ENCODE results near the gene PEX5. TPM values are rescaled to one million over a fixed set of nuclear protein-coding genes. Genes with fewer than 3 reads are reported as not detected.
"Not testable (repeated sequence)": the region's sequence is repeated elsewhere in the genome, so short reads cannot be mapped to it uniquely, and the experiment has no call there.

Gene PEX5
- total RNA-seq, 2 experiments from 2014 or later = 19.1 to 21.0 TPM

DNA sequence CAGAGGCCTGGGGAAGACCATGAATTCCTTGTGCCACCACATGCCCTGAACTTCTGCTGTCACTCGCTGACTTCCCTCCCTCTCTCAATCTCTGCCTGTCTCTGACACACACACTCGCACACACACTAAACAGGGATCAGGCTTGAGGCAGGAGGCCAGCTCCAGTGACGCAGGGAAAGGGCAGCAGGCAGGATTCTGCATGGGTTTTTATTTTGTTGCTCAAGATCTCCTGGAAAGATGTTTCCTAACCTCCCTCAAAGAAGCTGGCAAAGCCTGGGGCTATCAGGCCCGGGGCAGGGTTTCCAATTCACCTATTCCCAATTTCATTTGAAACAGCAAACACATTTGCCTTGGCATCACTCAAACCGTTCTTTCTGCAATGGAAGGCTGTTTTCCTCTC lies 27.7 kb upstream of the PEX5 start:
- POLR2A ChIA-PET = interaction anchor here (0.6 to 1.9 kb wide), 2 partner anchors 20 to 218 kb away, joined by 3 to 7 read pairs; partner anchors contain the start of genes C12orf57 and RNU7-1
- Mint-ChIP-seq H3K9me3 (ENCODE audit: insufficient read depth) (peaks cover 6% of the 10 kb centered on the region), H3K27ac (no peak overlapping the region), H3K27me3 (ENCODE audit: low read depth) (peaks cover 18% of the 10 kb centered on the region), H3K4me1 (ENCODE audit: low read depth) (peaks cover 9% of the 10 kb centered on the region), H3K4me3 (no peak overlapping the region), H3K36me3 (ENCODE audit: low read depth) (peaks cover 2% of the 10 kb centered on the region)
- CTCF ChIA-PET = interaction anchor here (1.6 kb wide), 1 partner anchor 9 kb away, joined by 4 read pairs; no protein-coding TSS in a partner anchor
- no peak for DNase-seq
- no peak for ATAC-seq

DNA sequence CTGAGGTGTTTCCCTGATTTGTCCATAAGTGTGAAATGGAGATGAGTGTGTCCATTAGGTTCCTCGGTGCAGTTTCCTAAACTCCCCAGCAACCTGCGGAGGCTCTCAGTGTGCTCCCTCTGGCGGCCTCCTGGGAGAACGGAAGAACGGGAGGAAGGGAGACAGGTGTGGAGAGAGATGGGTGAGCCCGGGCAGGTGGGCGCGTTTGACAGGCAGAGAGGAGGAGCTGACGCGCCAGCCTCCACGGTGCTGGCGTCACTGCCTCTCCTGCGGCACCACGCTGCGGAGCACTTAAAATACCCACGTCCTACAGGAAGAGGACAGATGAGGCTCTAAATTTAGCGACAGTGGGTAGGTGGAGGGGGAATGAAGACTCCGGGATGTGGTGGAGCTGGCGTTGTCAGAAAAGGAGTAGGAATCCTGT lies 26.8 kb upstream of the PEX5 start:
- peaks cover 9% of the 10 kb centered on the region for H3K4me1 Mint-ChIP-seq (ENCODE audit: low read depth)
- ATAC-seq (peak; percentile 68), DNase-seq (peak; percentile 35)
- H3K36me3 Mint-ChIP-seq (ENCODE audit: low read depth) = peaks cover 4% of the 10 kb centered on the region
- peaks cover 12% of the 10 kb centered on the region for H3K9me3 Mint-ChIP-seq (ENCODE audit: insufficient read depth)
- ChIA-PET POLR2A (no interaction called here), CTCF (interaction anchor here (1.0 to 2.1 kb wide), 4 partner anchors 9 to 475 kb away, joined by 4 to 5 read pairs (median 4); no protein-coding TSS in a partner anchor)
- H3K4me3 Mint-ChIP-seq = no peak overlapping the region
- peaks cover 18% of the 10 kb centered on the region for H3K27me3 Mint-ChIP-seq (ENCODE audit: low read depth)
- no peak overlapping the region for H3K27ac Mint-ChIP-seq

DNA sequence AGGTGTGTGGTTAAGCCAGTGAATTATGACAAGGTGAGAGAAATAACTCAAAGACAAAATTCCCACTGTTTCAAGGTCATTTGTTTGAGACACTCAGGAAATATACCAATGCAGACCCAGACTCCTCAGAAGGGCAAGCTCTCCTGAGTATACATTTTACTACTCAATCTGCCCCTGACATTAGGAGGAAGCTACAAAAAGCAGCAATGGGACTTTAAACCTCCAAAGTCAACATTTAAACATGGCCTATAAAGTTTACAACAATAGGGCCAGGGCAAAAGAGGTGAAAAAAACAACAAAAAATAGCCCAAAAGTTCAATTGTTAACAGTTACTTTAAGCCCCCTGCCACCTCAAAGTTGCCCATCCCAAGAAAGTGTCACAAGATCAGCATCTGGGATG lies 19.5 kb upstream of the PEX5 start:
- no peak overlapping the region for H3K4me3 Mint-ChIP-seq
- no peak for DNase-seq
- no peak overlapping the region for H3K27ac Mint-ChIP-seq
- peaks cover 49% of the 10 kb centered on the region for H3K9me3 Mint-ChIP-seq (ENCODE audit: insufficient read depth)
- no peaks in the 10 kb centered on the region for H3K4me1 Mint-ChIP-seq (ENCODE audit: low read depth)
- ChIA-PET POLR2A (no interaction called here), CTCF (no interaction called here)
- no peak for ATAC-seq
- peaks cover 28% of the 10 kb centered on the region for H3K27me3 Mint-ChIP-seq (ENCODE audit: low read depth)
- H3K36me3 Mint-ChIP-seq (ENCODE audit: low read depth) = peaks cover 5% of the 10 kb centered on the region

DNA sequence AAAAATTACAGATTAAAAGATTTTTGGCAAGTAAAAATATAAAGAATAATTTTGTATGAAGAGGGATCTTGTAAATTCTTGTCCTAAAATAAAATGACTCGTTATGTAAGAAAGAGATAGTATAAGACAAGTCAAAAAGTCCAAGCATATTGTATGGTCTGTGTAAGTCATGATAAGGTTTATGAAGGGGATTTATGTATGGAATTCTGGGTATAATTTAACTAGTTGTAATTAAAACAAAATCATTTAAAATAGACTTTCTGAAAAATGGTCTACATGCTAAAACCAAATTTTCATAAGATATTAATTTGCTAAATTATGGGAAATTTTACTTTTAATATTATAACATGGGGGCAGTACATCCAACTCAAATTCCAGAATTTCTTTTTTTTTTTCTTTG lies 17.6 kb upstream of the PEX5 start:
- CTCF ChIA-PET = no interaction called here
- peaks cover 38% of the 10 kb centered on the region for H3K27me3 Mint-ChIP-seq (ENCODE audit: low read depth)
- no peak overlapping the region for H3K4me3 Mint-ChIP-seq
- POLR2A ChIA-PET = no interaction called here
- DNase-seq (no peak), ATAC-seq (no peak)
- H3K4me1 Mint-ChIP-seq (ENCODE audit: low read depth) = no peaks in the 10 kb centered on the region
- H3K9me3 Mint-ChIP-seq (ENCODE audit: insufficient read depth) = peaks cover 43% of the 10 kb centered on the region
- peaks cover 5% of the 10 kb centered on the region for H3K36me3 Mint-ChIP-seq (ENCODE audit: low read depth)
- no peak overlapping the region for H3K27ac Mint-ChIP-seq

DNA sequence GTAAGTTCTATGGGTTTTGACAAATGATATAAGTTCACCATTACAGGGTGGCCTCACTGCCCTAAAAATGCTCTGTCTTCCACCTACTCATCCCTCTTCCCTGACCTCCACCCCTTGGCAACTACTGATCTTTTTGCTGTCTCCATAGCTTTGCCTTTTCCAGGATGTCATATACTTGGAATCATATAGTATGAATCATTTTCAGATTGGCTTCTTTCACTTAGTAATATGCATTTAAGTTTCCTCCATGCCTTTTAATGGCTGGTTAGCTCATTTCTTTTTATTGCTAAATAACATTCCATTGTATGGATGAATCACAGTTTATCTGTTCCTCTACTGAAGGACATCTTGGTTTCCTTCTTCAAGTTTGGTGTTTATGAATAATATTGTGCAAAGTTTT lies 14.0 kb upstream of the PEX5 start:
- Mint-ChIP-seq H3K4me3 (no peak overlapping the region), H3K9me3 (ENCODE audit: insufficient read depth) (peaks cover 18% of the 10 kb centered on the region), H3K27me3 (ENCODE audit: low read depth) (peaks cover 53% of the 10 kb centered on the region), H3K36me3 (ENCODE audit: low read depth) (no peaks in the 10 kb centered on the region), H3K27ac (no peak overlapping the region), H3K4me1 (ENCODE audit: low read depth) (no peaks in the 10 kb centered on the region)
- DNase-seq = no peak
- no peak for ATAC-seq
- ChIA-PET CTCF (no interaction called here), POLR2A (no interaction called here)

DNA sequence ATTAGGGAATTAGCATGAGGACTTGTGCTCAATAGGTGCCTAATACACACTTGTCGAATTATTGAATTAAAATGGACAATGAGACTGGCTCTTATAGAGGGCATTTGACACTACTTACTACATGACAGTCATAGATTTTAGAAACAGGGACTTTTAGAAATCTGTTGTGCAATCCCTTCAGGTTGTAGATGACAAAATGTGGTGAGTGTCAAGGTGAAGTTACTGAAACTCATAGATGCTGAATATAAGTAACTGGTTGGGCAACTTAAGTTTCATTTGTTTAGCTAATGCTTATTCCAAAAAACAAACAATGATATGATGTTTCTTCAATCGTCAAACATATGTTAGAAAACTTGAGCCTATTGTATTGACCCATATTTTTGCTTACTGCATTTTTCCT lies 12.9 kb upstream of the PEX5 start:
- ATAC-seq = no peak
- POLR2A ChIA-PET = no interaction called here
- Mint-ChIP-seq H3K4me3 (no peak overlapping the region), H3K9me3 (ENCODE audit: insufficient read depth) (peaks cover 8% of the 10 kb centered on the region), H3K4me1 (ENCODE audit: low read depth) (no peaks in the 10 kb centered on the region), H3K27me3 (ENCODE audit: low read depth) (peaks cover 53% of the 10 kb centered on the region), H3K27ac (no peak overlapping the region), H3K36me3 (ENCODE audit: low read depth) (no peaks in the 10 kb centered on the region)
- no peak for DNase-seq
- CTCF ChIA-PET = no interaction called here

DNA sequence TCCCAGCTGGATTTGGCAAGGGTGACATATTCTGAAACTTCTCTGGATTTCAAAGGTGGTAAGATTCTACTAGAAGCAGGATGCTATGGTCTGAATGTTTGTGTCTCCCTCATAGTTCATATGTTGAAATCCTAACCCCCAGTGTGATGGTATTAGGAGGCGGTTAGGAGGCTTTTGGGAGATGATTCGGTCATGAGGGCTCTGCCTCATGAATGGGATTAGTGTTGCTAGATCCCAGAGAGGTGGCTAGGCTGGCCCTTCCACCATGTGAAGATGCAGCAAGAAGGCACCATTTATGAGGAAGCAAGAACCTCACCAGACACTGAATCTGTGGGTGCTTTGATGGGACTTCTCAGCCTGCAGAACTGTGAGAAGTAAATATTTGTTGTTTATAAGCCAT lies 11.0 kb upstream of the PEX5 start:
- H3K36me3 Mint-ChIP-seq (ENCODE audit: low read depth) = no peaks in the 10 kb centered on the region
- H3K4me3 Mint-ChIP-seq = no peak overlapping the region
- no peak overlapping the region for H3K27ac Mint-ChIP-seq
- POLR2A ChIA-PET = no interaction called here
- no peak for DNase-seq
- no peaks in the 10 kb centered on the region for H3K9me3 Mint-ChIP-seq (ENCODE audit: insufficient read depth)
- H3K27me3 Mint-ChIP-seq (ENCODE audit: low read depth) = peaks cover 47% of the 10 kb centered on the region
- H3K4me1 Mint-ChIP-seq (ENCODE audit: low read depth) = no peaks in the 10 kb centered on the region
- CTCF ChIA-PET = no interaction called here
- ATAC-seq = no peak

DNA sequence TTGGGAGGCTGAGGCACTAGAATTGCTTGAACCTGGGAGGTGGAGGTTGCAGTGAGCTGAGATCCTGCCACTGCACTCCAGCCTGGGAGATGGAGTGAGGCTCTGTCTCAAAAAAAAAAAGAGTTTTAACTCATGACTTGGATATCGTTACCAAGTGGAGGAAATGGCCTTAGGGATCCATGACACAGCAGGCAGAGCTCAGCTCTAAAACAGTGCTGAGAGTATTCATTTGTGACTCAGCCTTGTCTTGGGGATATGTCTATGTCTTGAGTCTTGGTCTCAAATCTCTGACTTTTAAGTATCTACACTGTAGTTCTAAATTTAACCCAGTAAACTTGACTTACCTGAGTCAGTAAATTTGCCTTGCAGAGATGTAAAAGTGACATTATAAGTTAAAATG lies 8.8 kb upstream of the PEX5 start:
- no peaks in the 10 kb centered on the region for H3K9me3 Mint-ChIP-seq (ENCODE audit: insufficient read depth)
- peaks cover under 1% of the 10 kb centered on the region for H3K4me1 Mint-ChIP-seq (ENCODE audit: low read depth)
- DNase-seq (no peak), ATAC-seq (no peak)
- ChIA-PET CTCF (interaction anchor here (1.1 to 1.6 kb wide), 3 partner anchors 8 to 69 kb away, joined by 4 to 7 read pairs (median 4); partner anchors contain the start of gene PEX5), POLR2A (interaction anchor here (0.9 kb wide), 1 partner anchor 8 kb away, joined by 3 read pairs; no protein-coding TSS in a partner anchor)
- H3K36me3 Mint-ChIP-seq (ENCODE audit: low read depth) = no peaks in the 10 kb centered on the region
- H3K27ac Mint-ChIP-seq = no peak overlapping the region
- no peak overlapping the region for H3K4me3 Mint-ChIP-seq
- peaks cover 37% of the 10 kb centered on the region for H3K27me3 Mint-ChIP-seq (ENCODE audit: low read depth)

DNA sequence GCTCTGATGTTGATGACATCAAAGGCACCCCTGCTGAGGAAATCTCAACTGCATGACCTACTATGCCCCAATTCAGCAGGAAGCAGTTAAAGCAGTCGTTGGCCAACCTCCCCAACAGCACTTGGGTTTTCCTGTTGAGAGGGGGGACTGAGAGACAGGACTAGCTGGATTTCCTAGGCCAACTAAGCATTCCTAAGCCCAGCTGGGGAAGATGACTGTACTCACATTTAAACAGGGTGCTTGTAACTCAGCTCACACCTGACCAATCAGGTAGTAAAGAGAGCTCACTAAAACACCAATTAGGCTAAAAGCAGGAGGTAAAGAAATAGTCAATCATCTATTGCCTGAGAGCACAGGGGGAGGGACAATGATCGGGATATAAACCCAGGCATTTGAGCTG lies 3.4 kb upstream of the PEX5 start:
- H3K4me1 Mint-ChIP-seq (ENCODE audit: low read depth) = peaks cover 27% of the 10 kb centered on the region
- H3K9me3 Mint-ChIP-seq (ENCODE audit: insufficient read depth); POLR2A ChIA-PET; H3K27me3 Mint-ChIP-seq (ENCODE audit: low read depth); H3K27ac Mint-ChIP-seq; DNase-seq; H3K36me3 Mint-ChIP-seq (ENCODE audit: low read depth); H3K4me3 Mint-ChIP-seq; CTCF ChIA-PET; ATAC-seq: not testable (repeated sequence)

DNA sequence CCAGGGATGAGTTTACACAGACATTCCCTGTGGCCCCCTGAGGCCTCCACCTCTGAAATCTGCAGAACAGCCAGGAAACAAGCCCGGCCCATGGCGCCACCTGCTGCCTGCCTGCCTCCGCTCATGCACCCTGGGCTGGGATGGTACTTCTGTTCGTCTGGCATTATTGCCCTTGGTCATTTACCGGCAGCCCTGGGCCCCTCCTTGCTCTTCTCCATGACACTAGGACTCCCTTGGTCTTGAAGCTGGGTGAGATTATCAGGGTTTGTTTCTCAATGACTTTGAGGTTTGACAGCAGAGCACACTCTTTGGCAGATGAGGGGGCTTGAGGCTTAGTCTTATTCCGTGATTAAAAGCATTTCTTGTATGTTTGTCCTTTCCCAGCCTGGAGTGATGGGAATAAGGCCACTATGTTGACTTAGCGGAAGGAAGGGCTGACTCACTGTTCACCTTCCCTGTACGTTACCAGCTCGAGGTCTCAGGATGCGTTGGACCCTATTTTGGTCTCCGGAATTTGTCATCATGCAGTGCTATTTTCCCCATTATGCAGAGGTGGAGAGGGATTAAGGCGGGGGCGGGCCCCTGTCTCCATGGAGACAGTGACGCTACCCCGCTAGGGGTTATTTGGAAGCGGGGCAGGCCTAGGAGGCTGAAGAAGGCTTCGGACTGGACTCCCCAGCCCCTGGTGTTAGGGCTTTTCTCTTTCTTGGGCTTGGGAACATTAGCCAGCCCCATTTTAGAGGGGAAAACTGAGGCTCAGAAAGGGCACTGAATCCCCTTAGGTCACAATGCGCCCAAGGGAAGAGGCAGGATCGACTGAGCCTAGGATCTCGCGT lies 706 bp upstream of the PEX5 start:
- Mint-ChIP-seq H3K27me3 (ENCODE audit: low read depth) (peaks cover 2% of the 10 kb centered on the region), H3K36me3 (ENCODE audit: low read depth) (peaks cover 17% of the 10 kb centered on the region), H3K4me3 (peak overlapping the region; percentile 90), H3K4me1 (ENCODE audit: low read depth) (peaks cover 31% of the 10 kb centered on the region), H3K9me3 (ENCODE audit: insufficient read depth) (no peaks in the 10 kb centered on the region), H3K27ac (peak overlapping the region; percentile 94)
- CTCF ChIA-PET = interaction anchor here (0.8 to 3.0 kb wide), 10 partner anchors 8 to 839 kb away, joined by 3 to 12 read pairs (median 3); partner anchors contain the start of genes C12orf57, PTPN6 and RNU7-1
- ATAC-seq (peak; percentile 40), DNase-seq (peak; percentile 73)
- POLR2A ChIA-PET = interaction anchor here (0.7 to 1.6 kb wide), 2 partner anchors 8 to 245 kb away, joined by 3 to 5 read pairs; partner anchors contain the start of genes C12orf57 and RNU7-1

DNA sequence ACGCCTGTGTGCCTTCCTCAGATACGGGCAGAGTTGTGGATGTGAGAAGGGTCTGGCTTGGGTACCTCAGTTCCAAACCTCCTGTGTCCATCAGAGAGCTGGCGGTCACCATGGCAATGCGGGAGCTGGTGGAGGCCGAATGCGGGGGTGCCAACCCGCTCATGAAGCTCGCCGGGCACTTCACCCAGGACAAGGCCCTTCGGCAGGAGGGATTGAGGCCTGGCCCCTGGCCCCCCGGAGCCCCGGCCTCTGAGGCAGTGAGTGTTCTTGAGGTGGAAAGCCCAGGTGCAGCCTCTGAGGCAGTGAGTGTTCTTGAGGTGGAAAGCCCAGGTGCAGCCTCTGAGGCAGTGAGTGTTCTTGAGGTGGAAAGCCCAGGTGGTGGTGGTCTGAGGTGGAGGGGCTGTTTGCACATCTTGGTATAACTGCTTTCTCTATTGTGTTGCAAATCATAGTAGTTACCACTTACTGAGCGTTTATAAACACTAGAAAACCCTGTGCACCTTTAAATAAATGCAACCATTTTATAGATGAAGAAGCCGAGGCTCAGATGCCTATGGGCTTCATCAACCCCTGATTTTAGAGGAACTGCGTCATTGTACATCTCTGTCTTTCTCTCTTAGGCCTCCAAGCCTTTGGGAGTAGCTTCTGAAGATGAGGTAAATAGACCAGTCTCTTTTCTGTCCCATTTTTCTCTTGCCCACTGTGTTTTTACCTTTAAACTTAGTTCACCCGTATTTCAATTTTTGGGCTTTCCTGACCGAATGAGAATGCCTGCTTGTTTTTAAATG lies 976 bp downstream of the PEX5 start:
- POLR2A ChIA-PET = no interaction called here
- H3K27me3 Mint-ChIP-seq (ENCODE audit: low read depth) = no peaks in the 10 kb centered on the region
- ATAC-seq = no peak
- H3K9me3 Mint-ChIP-seq (ENCODE audit: insufficient read depth) = no peaks in the 10 kb centered on the region
- peak overlapping the region; percentile 29 for H3K27ac Mint-ChIP-seq
- H3K36me3 Mint-ChIP-seq (ENCODE audit: low read depth) = peaks cover 23% of the 10 kb centered on the region
- H3K4me1 Mint-ChIP-seq (ENCODE audit: low read depth) = peaks cover 31% of the 10 kb centered on the region
- CTCF ChIA-PET = interaction anchor here (1.6 to 3.0 kb wide), 3 partner anchors 45 to 78 kb away, joined by 4 to 12 read pairs (median 8); no protein-coding TSS in a partner anchor
- no peak for DNase-seq
- H3K4me3 Mint-ChIP-seq = peak overlapping the region; percentile 90

DNA sequence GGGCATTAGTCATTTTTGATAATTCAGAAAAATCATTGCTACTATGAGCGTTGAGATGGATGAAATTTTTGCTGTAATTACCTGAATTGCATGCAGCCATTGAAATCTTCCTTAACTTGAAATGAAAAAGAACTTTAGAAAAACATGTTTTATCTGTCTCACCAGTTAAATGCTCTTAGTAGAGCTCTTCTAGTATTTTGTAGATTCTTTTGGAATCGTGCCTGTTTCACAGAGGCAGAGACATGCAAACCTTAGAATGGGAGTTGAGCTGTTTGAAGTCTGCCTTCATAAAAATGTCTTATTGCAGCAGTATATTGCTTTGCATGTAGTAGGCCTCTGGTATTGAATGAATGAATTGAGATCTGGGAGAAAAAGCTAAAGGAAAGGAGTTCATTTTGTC lies 4.2 kb downstream of the PEX5 start:
- H3K4me1 Mint-ChIP-seq (ENCODE audit: low read depth) = peaks cover 17% of the 10 kb centered on the region
- no peak for ATAC-seq
- POLR2A ChIA-PET = no interaction called here
- no peak overlapping the region for H3K4me3 Mint-ChIP-seq
- H3K27me3 Mint-ChIP-seq (ENCODE audit: low read depth) = no peaks in the 10 kb centered on the region
- peaks cover 26% of the 10 kb centered on the region for H3K36me3 Mint-ChIP-seq (ENCODE audit: low read depth)
- no peak overlapping the region for H3K27ac Mint-ChIP-seq
- CTCF ChIA-PET = interaction anchor here (0.7 to 1.0 kb wide), 2 partner anchors 12 to 51 kb away, joined by 3 read pairs; no protein-coding TSS in a partner anchor
- DNase-seq = no peak
- H3K9me3 Mint-ChIP-seq (ENCODE audit: insufficient read depth) = no peaks in the 10 kb centered on the region

Data from activated CD8-positive, alpha-beta T cell treated with anti-CD3 and anti-CD28 coated beads, Interleukin-2, amount 10 ng/mL, durations not matched to agents 7 days and 5 days (primary cell).